ENCODE data around the gene SLC25A13.

Gene SLC25A13

DNA sequence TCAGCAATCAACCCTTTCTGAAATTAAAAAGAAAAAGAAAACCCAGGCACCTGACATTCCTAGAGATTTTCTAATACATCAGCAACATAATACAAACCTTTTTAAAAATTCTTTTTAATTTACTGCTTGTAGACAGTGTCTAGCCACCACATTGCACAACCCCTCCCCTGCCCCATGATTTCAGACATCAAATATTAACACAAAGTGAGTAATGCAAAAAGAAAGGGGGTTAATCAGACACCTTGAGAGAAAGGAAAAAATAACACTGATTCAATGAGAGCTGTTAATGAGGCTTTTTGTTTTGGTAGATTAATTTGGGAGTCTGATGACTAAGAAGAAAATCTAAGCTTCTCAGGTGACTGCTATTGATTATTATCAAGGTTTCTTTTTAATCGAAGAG, 55.3 kb downstream of the SLC25A13 start:
- ChIA-PET CTCF (no interaction called here), POLR2A (no interaction called here)
- TF ChIP-seq, protein P1, sequence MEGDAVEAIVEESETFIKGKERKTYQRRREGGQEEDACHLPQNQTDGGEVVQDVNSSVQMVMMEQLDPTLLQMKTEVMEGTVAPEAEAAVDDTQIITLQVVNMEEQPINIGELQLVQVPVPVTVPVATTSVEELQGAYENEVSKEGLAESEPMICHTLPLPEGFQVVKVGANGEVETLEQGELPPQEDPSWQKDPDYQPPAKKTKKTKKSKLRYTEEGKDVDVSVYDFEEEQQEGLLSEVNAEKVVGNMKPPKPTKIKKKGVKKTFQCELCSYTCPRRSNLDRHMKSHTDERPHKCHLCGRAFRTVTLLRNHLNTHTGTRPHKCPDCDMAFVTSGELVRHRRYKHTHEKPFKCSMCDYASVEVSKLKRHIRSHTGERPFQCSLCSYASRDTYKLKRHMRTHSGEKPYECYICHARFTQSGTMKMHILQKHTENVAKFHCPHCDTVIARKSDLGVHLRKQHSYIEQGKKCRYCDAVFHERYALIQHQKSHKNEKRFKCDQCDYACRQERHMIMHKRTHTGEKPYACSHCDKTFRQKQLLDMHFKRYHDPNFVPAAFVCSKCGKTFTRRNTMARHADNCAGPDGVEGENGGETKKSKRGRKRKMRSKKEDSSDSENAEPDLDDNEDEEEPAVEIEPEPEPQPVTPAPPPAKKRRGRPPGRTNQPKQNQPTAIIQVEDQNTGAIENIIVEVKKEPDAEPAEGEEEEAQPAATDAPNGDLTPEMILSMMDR (IDR thresholded peaks at IDR 0.05; ENCODE audit: insufficient read depth, low read length, missing control alignments) = no peak
- no peak for DNase-seq (ENCODE audit: low read depth, low spot score)
- no peak overlapping the region for H3K4me3 ChIP-seq (ENCODE audit: low read depth, low read length)

DNA sequence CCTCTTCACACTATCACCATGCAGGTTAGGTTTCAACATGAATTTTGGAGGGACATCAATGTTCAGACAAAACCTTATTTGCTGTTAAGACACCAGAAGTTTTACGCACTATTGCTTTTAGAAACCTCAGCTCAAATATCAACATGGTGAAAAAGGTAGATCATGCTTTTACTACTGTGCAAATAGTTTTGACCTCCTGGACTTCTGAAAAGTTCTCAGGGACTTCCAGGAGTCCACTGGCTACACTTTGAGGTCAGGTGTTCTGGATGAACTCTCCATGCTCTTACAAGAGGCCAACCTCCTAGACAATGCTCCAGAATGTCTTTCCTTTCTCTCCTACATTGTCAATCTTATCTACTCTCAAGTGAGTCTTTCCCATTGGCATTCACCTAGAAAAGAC, 55.9 kb downstream of the SLC25A13 start:
- H3K4me3 ChIP-seq (ENCODE audit: low read depth, low read length) = no peak overlapping the region
- POLR2A ChIA-PET = no interaction called here
- no peak for DNase-seq (ENCODE audit: low read depth, low spot score)
- TF ChIP-seq, protein P1 (IDR thresholded peaks at IDR 0.05; ENCODE audit: insufficient read depth, low read length, missing control alignments) = no peak
- CTCF ChIA-PET = no interaction called here

DNA sequence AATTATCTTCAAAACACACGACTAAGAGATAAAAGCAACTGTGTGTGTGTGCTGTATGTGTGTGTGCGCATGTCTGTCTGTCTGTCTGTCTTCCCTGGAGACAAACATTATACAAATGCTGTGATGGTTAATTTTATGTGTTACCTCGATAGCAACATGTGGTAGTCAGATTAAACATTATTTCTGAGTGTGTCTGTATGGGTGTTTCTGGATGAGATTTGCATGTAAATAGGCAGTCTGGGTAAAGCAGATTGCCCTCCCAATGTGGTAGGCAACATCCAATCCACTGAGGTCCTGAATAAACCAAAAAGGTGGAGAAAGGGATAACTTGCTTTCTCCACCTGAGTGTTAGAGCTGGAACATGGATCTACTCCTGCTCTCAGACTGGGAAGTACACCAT, 67.9 kb downstream of the SLC25A13 start:
- POLR2A ChIA-PET = no interaction called here
- H3K4me3 ChIP-seq (ENCODE audit: low read depth, low read length) = no peak overlapping the region
- TF ChIP-seq, protein P1 (IDR thresholded peaks at IDR 0.05; ENCODE audit: insufficient read depth, low read length, missing control alignments) = no peak
- CTCF ChIA-PET = no interaction called here
- DNase-seq (ENCODE audit: low read depth, low spot score) = no peak

DNA sequence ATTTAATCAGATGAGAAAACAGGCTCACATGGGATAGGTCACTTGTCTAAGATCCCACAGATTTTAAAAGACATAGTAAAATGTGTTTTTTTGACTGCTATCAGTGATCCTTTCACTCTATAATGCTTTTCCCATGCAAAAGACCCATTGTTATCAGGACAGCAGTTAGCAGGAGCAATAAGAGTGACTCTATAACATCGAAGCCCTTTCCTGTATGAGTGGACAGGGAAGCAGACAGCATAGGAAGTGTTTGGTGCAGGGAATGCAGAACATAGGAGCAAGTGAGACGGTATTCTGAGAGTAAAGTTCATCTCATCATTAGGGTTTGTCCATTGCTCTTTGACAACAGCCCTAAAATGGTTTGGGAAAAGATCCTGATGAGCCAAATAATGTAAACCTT, 68.5 kb downstream of the SLC25A13 start:
- TF ChIP-seq, protein P1 (IDR thresholded peaks at IDR 0.05; ENCODE audit: insufficient read depth, low read length, missing control alignments) = no peak
- CTCF ChIA-PET = no interaction called here
- DNase-seq (ENCODE audit: low read depth, low spot score) = no peak
- POLR2A ChIA-PET = no interaction called here
- no peak overlapping the region for H3K4me3 ChIP-seq (ENCODE audit: low read depth, low read length)

DNA sequence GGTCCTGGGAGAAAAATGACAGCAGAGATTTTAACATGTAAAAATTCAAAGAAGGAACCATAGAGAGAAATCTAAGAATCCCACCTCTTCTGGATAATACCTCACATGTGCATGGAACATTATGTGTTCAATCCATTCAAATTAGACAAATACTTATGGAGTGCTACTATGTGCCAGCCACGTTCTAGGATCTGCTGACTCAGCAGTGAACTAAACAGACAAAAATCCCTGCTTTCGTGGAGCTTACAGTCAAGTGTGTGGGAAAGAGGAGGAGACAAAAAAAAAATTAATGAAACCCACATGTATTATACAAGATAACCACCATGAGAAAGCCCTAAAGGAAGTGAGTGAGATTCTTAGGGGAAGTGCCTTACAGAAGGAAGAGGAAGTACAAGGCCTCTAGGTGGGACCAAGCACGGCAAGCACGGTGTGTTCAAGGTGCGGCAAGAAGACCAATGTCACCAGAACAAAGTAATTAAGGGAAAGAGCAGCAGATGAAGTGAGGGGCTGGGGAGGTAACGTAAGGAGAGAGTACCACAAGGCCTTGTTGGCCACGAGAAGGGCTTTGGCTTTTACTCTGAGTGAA, 71.0 kb downstream of the SLC25A13 start:
- TF ChIP-seq, protein P1 (IDR thresholded peaks at IDR 0.05; ENCODE audit: insufficient read depth, low read length, missing control alignments) = no peak
- no peak for DNase-seq (ENCODE audit: low read depth, low spot score)
- POLR2A ChIA-PET = no interaction called here
- no peak overlapping the region for H3K4me3 ChIP-seq (ENCODE audit: low read depth, low read length)
- CTCF ChIA-PET = no interaction called here

DNA sequence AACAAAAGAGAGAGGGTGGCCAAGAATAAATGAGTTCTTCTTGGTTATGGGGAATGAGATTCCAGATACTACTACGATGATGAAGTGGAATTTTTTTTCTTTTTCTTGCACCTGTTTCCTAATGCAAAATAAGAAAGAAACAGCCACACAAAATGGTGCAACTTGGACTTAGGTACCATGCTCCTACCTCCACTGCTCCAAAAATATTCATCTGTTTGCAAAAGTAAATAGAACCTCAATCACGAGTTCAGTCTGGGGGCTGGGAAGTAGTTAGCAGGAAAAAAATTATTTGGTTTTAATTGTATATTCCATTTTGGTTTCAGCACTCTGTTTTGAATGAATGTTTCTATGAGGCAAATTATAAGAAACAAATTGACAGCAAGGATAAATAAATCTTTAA, 73.5 kb downstream of the SLC25A13 start:
- ChIA-PET CTCF (no interaction called here), POLR2A (no interaction called here)
- DNase-seq (ENCODE audit: low read depth, low spot score) = no peak
- H3K4me3 ChIP-seq (ENCODE audit: low read depth, low read length) = no peak overlapping the region
- TF ChIP-seq, protein P1 (IDR thresholded peaks at IDR 0.05; ENCODE audit: insufficient read depth, low read length, missing control alignments) = no peak
